HEK293 (cell line): ENCODE data around the gene WNK4.

Experiments used
- CTCF ChIA-PET: fragments of 350-600 bp; formaldehyde crosslinking; extraction: SDS; loops from one replicate; lab custom pipeline; 2021; ENCODE audit warnings: antibody characterized with exemption; lab: Yijun Ruan, JAX
- POLR2A ChIA-PET: fragments of 300-600 bp; formaldehyde crosslinking; extraction: SDS; loops from one replicate; lab custom pipeline; 2020; ENCODE audit warnings: antibody characterized with exemption, inconsistent platforms; lab: Yijun Ruan, JAX
- H3K27ac ChIP-seq: fragments of 200-500 bp; sonication (Bioruptor generic); 2 replicates; pipeline ENCODE4 v1.5.1; 2014; ENCODE audit warnings: low read depth, low read length, control low read depth, inconsistent platforms; ENCODE audit errors: extremely low read depth
- H3K36me3 ChIP-seq, 2 experiments: fragments of 200-500 bp in 1 of 2; sonication (Bioruptor generic) in 1 of 2; 1 replicate in 1 of 2; 2 replicates in 1 of 2; pipeline ENCODE4 v1.5.1; 2014 to 2017; ENCODE audit warnings: inconsistent platforms in 2 of 2, low read length in 2 of 2; ENCODE audit not compliant: control insufficient read depth in 2 of 2, insufficient read depth in 1 of 2
- H3K4me1 ChIP-seq: fragments of 200-500 bp; sonication (Bioruptor generic); 2 replicates; pipeline ENCODE4 v1.5.1; 2014; ENCODE audit warnings: mild to moderate bottlenecking, low read length, inconsistent platforms; ENCODE audit not compliant: control insufficient read depth, insufficient read depth
- H3K4me3 ChIP-seq: 2 replicates; pipeline ENCODE4 v1.5.1; 2011; ENCODE audit warnings: low read depth, mild to moderate bottlenecking, control low read depth, low read length, moderate library complexity
- H3K9me3 ChIP-seq: fragments of 200-500 bp; sonication (Bioruptor generic); 2 replicates; pipeline ENCODE4 v1.5.1; 2014; ENCODE audit warnings: low read depth, low read length, inconsistent platforms; ENCODE audit not compliant: control insufficient read depth, insufficient read depth
- ELK4 ChIP-seq: IDR thresholded peaks from 2 replicates; pipeline ENCODE4 v1.6.1; 2011; ENCODE audit warnings: mild to moderate bottlenecking, low read depth, low read length, borderline replicate concordance
- PATZ1 ChIP-seq: fragments of 450-650 bp; formaldehyde crosslinking; IDR thresholded peaks from 2 replicates; pipeline ENCODE4 v1.5.1; 2016; ENCODE audit warnings: missing biosample characterization, missing genetic modification characterization
- RBAK ChIP-seq: fragments of 450-650 bp; formaldehyde crosslinking; IDR thresholded peaks from 2 replicates; pipeline ENCODE4 v1.5.1; 2016; ENCODE audit warnings: missing biosample characterization, missing genetic modification characterization
- REPIN1 ChIP-seq: fragments of 450-650 bp; formaldehyde crosslinking; IDR thresholded peaks from 2 replicates; pipeline ENCODE4 v1.5.1; 2017; ENCODE audit warnings: missing biosample characterization, missing genetic modification characterization, low read depth
- SCRT2 ChIP-seq: fragments of 450-650 bp; formaldehyde crosslinking; IDR thresholded peaks from 2 replicates; pipeline ENCODE4 v1.5.1; 2016; ENCODE audit warnings: missing biosample characterization, missing genetic modification characterization
- TRIM28 ChIP-seq: IDR thresholded peaks from 2 replicates; pipeline ENCODE4 v1.6.1; 2011; ENCODE audit warnings: low read length, control low read depth, borderline replicate concordance
- YY1 ChIP-seq: fragments of 450-650 bp; formaldehyde crosslinking; IDR thresholded peaks from 2 replicates; pipeline ENCODE4 v1.5.1; 2018; ENCODE audit warnings: missing biosample characterization, missing genetic modification characterization
- YY2 ChIP-seq: fragments of 450-650 bp; formaldehyde crosslinking; IDR thresholded peaks from 2 replicates; pipeline ENCODE4 v1.5.1; 2016; ENCODE audit warnings: missing biosample characterization, missing genetic modification characterization
- ZBTB21 ChIP-seq: fragments of 450-650 bp; formaldehyde crosslinking; IDR thresholded peaks from 2 replicates; pipeline ENCODE4 v1.5.1; 2017; ENCODE audit warnings: missing biosample characterization, missing genetic modification characterization
- ZBTB48 ChIP-seq: fragments of 450-650 bp; formaldehyde crosslinking; IDR thresholded peaks from 2 replicates; pipeline ENCODE4 v1.5.1; 2016; ENCODE audit warnings: missing biosample characterization, missing genetic modification characterization
- ZNF10 ChIP-seq: fragments of 450-650 bp; formaldehyde crosslinking; IDR thresholded peaks from 2 replicates; pipeline ENCODE4 v1.5.1; 2017; ENCODE audit warnings: missing biosample characterization, missing genetic modification characterization
- ZNF280D ChIP-seq: fragments of 450-650 bp; formaldehyde crosslinking; IDR thresholded peaks from 2 replicates; pipeline ENCODE4 v1.5.1; 2016; ENCODE audit warnings: missing biosample characterization, missing genetic modification characterization
- ZNF362 ChIP-seq: fragments of 450-650 bp; formaldehyde crosslinking; IDR thresholded peaks from 2 replicates; pipeline ENCODE4 v1.5.1; 2016; ENCODE audit warnings: missing biosample characterization, missing genetic modification characterization
- ZXDB ChIP-seq: fragments of 450-650 bp; formaldehyde crosslinking; IDR thresholded peaks from 2 replicates; pipeline ENCODE4 v1.5.1; 2016; ENCODE audit warnings: missing biosample characterization, missing genetic modification characterization

The WNK4 gene

GRCh38 chr17:42833767-42834422 is 53.5 kb downstream of the WNK4 start:
- CTCF ChIA-PET, result interaction anchor here (0.5 to 6.4 kb wide), 10 partner anchors 9 to 504 kb away, joined by 3 to 52 read pairs (median 4); partner anchors contain the start of genes AOC2 and BECN1
- Histone ChIP-seq H3K36me3 (peaks cover 43% of the 10 kb centered on the region in 2 experiments), H3K4me3 (peak overlapping the region; percentile 86), H3K9me3 (no peaks in the 10 kb centered on the region), H3K27ac (peak overlapping the region; percentile 83)
- TF ChIP-seq TRIM28 (no peak), SCRT2 (tag by site-specific recombination) (peak; percentile 74), YY1 (tag by site-specific recombination) (0 out of 2 replicates have a peak, but pooled peaks have one; percentile 9), REPIN1 (tag by site-specific recombination) (no peak), YY2 (tag by site-specific recombination) (no peak)
- TF ChIP-seq, all 188 proteins: peak for 2
- POLR2A ChIA-PET, result interaction anchor here (0.6 to 3.3 kb wide), 16 partner anchors 9 to 603 kb away, joined by 3 to 35 read pairs (median 4); partner anchors contain the start of genes AOC2, BECN1, CCR10 and PSMC3IP
- peaks cover 5% of the 10 kb centered on the region for H3K4me1 ChIP-seq

- POLR2A ChIA-PET, result interaction anchor here (0.9 to 3.3 kb wide), 4 partner anchors 11 to 163 kb away, joined by 3 to 16 read pairs (median 4); partner anchors contain the start of genes BECN1 and RPL27
- H3K4me3 ChIP-seq, result no peak overlapping the region
- no peaks in the 10 kb centered on the region for H3K9me3 ChIP-seq
- peaks cover 5% of the 10 kb centered on the region for H3K4me1 ChIP-seq
- peaks cover 59 to 61% of the 10 kb centered on the region in 2 experiments for H3K36me3 ChIP-seq
- H3K27ac ChIP-seq, result no peak overlapping the region
- TF ChIP-seq ELK4 (no peak), ZBTB21 (tag by site-specific recombination) (no peak), ZNF362 (tag by site-specific recombination) (peak; percentile 65; the same call in 1 of the 2 replicates), RBAK (tag by site-specific recombination) (no peak), ZXDB (tag by site-specific recombination) (no peak), ZBTB48 (no peak), ZNF10 (tag by site-specific recombination) (0 out of 2 replicates have a peak, but pooled peaks have one; percentile 15), PATZ1 (tag by site-specific recombination) (no peak), ZNF280D (0 out of 2 replicates have a peak, but pooled peaks have one; percentile 15)
- CTCF ChIA-PET, result interaction anchor here (0.6 to 6.4 kb wide), 6 partner anchors 7 to 257 kb away, joined by 3 to 52 read pairs (median 4); partner anchors contain the start of genes AOC2, BECN1, RETREG3 and TUBG1
Observed at GRCh38 chr17:42835732-42836131, 55.3 kb downstream of the WNK4 start.
